A549 treated with ZK216348 at 1 μM for 4 hours (cell line): Measurements from ENCODE around the gene CBX3. TPM values are rescaled to one million over a fixed set of nuclear protein-coding genes. Genes with fewer than 3 reads are reported as not detected.

Source experiments
- total RNA-seq: library from RNA; stranded (reverse); fragments of 200-300 nt; extraction: Qiagen RNA extraction; gene quantifications from 5 replicates; pipeline ENCODE4 v1.2.3, GENCODE V29; 2022; ENCODE audit warnings: low read depth

CBX3 gene
- total RNA-seq, result 177 to 367 TPM (median 226 TPM) in 5 replicates

GRCh38 chr7:26201247-26202018, at the start of gene CBX3:
Gene CBX3, plus strand, starts transcription at chr7:26201745. Its CDS starts 1,254 bp downstream, at chr7:26202999.

GRCh38 chr7:26151953-26152781, 49.4 kb upstream of the CBX3 start, which contains the start of gene NFE2L3:
Gene NFE2L3, plus strand, starts transcription at chr7:26152198. Its CDS starts 301 bp downstream, at chr7:26152499.

DNA sequence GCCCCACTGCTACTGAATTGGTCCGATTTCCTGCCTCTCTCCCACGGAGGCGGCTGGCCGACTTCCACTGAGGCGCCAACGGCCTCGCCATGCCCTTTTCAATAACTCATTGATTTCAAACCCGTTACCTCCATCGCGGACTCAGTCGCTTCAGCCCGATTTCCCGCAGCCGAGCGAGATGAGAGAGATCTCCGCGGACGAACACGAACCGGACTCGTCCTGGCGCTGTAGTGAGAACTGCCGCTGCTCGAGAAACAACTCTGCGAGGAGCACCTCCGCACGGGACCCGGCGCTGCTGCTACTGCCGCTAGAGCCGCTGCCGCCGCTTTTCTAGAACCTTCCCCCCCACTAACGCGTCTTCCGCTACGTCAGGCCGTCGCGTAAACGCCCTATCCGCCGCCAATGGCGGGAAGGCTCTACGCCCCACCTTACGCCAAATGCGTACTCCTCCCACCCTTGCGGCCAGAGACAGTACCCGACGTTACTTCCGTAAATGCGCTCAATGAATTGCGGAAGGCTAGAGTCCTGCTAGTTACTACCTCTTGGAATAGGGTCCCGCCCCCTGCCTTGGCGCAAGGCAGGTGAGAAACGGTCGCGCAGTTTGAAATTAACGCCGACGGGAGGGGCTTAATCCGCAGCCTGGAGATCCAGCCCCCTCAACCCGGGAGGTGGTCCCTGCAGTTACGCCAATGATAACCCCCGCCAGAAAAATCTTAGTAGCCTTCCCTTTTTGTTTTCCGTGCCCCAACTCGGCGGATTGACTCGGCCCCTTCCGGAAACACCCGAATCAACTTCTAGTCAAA, 900 bp upstream of the CBX3 start, which contains the start of gene HNRNPA2B1:
Gene HNRNPA2B1, minus strand, starts transcription at position 303 of the 803 bp plus-strand sequence. Its CDS starts 169 bp downstream, at position 134.

Other genes with a start within 250 kb of the CBX3 start
- 6.6 to 12.5 TPM (median 8.4 TPM) in 5 replicates for gene NFE2L3, start 49.5 kb upstream of the CBX3 start, total RNA-seq
- 1,204 to 1,479 TPM (median 1,292 TPM) in 5 replicates for gene HNRNPA2B1, start 999 bp upstream of the CBX3 start, total RNA-seq
- 2.2 to 4.6 TPM (median 4.2 TPM) in 5 replicates for gene SNX10, start 90.1 kb downstream of the CBX3 start, total RNA-seq